SHP77 (cell line): Measurements from ENCODE around the gene ECSIT.

Experiments
- DNase-seq, 2 experiments: peaks; one replicate each; lab custom pipeline; 2025; lab: John Stamatoyannopoulos, UW

The ECSIT gene

DNA sequence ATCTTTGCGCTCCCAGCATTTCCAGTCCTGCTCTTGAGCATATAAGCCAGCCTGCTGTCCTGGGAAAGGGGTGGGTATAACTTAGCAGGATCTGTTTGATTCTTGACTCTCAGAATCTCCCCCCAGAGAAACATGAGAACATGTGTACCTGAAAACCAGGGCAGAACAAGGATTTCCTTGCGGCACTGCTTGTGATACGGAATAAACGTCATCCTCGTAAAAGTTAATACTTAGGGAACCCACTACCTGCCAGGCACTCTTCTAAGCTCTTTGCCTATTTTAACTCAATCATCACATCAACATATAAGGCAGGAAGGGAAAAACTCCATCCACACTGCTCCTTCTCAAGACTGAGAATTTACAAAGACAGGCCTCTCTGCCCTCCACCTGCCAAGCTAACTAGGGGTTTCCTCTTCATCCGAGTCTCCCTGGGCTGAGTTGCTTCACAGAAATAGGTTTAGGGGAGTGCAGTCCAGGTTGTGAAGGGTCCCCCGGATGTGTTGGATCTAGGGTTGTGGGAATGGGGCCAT, 24.4 kb downstream of the ECSIT start:
- no peak for DNase-seq

DNA sequence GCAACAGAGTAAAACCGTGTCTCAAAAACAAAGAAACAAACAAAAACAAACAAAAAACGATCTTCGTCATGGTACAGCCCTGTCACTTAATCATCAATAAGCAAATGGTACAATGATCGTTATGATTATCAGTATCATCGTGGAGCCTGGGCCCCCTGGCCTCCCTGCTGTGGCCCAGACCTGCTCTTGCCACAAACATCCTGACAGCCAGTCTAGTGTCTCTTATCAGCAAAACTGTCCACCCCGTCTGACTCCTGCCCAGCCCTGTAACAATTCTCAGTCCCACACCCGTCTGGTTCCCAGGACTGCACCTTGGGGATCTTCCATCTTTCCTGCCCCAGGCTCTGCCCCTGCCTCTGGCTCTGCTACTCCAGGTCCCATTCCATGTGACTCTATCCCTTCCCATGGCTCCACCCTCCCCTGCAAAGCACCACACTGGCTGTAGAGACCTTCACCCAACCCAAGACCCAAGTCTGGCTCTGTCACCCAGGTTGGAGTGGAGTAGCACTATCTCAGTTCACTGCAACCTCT, 29.0 kb downstream of the ECSIT start:
- DNase-seq: no peak

DNA sequence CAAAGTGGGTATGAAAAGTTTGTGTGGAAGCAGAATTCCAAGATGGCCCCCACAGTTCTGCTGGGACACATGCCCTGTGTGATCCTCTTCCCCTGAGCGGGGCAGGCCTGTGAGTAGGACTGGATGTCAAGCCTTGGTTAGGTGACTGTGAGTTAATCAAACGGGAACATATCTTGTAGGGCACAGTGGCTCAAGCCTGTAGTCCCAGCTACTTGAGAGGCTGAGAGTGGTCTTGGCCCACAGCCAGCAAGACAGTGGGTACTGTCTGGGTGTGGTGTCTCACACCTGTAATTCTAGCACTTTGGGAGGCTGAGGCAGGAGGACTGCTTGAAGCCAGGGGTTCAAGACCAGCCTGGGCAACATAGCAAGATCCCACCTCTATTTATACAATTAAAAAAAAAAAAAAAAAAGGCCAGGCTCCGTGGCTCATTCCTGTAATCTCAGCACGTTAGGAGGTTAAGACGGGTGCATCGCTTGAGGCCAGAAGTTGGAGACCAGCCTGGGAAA, 29.7 kb downstream of the ECSIT start:
- DNase-seq: no peak

DNA sequence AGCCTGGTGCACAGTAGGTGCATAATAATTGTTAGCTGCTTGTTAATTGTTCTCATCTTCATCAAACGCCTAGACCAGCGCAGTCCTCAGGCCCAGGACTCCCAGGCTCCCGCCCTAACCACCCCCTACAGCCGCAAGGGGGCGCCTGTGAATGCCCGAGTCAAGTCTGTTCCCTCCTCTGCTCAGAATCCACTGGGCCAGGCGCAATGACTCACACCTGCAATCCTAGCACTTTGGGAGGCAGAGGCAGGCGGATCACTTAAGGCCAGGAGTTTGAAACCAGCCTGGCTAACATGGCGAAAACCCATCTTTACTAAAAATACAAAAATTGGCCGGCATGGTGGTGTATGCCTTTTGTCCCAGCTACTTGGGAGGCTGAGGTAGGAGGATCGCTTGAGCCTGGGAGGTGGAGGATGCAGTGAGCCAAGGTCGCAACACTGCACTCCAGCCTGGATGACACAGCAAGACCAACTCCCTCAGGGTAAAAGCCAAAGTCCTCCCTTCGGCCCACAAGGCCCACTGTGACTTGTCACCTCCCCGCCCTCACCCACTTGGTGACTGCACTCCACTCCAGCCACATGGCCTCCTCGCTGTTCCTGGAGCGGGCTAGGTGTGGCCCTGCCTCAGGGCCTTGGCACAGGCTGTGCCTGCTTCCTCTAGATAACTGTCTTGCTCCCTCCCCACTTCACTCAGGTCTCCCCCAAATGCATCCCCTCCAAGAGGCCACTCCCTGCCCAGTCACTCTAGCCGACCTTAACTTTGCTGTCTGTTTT, 32.4 kb downstream of the ECSIT start:
- DNase-seq: peak; percentile 38 to 59

DNA sequence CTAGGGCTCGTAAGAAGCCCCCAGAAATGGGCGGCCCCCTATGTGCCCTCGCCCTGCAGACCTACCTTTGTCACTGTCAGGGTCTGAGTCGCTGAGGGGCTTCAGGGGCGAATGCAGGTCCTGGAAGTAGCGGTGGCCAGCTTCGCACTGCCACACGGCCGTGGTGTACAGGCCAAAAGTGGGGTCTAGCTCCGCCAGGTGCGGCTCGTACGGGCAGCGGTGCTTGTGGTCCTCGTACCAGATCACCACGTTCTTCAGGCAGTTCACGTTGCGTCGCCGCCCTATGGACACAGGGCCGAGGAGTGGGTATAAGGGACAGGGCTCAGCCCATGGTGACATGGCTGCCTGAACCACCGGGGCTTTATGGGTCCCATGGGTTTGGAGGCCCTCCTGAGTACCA, 33.0 kb downstream of the ECSIT start:
- no peak for DNase-seq

DNA sequence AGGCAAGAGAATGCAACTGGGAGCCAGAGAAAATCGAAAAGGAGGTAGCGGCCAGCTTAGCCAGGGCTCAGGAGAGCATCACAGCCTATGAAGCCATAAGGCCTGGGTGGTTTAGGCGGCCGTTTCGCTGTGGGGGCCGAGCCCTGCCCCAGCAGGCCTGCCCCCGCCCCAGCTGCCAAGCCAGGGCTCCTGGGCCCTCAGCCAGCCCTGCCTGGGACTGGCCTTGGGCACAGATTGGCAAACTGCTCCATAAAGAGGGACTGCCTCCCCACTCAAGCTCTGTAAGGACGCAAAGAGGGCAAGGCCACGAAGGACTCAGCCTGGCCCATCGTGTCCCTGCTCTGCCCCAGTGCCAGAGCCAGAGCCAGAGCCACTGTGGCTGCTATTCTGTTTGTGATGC, 33.5 kb downstream of the ECSIT start:
- DNase-seq: no peak

DNA sequence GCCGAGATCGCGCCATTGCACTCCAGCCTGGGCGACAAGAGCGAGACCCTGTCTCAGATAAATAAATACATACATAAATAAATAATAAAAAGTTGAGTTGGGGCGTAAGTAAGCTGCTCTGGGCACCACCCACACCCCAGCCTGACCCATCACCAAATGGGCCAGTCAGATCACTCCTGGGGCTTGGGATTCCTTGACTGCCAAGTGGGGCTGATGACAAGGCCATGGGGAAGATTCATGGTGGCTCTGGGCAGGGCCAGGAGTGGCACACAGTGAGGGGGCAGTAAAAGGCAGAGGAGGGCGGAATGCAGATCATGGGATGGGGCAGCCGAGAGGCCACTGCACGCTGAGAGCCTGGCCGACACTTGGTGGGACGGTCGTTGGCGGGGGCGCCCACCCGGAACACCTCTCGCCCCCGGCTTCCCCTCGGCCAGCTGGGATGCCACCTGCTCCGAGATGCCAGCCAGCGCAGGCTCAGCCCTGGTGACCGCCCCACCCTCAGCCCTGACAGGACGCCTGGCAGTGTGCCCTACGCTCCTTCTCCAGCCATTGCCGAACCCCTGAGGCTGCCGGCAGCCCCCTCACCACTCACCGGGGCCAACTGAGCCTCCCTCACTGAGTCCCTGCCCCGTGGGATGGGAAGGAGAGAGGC, 34.2 kb downstream of the ECSIT start:
- DNase-seq: no peak

DNA sequence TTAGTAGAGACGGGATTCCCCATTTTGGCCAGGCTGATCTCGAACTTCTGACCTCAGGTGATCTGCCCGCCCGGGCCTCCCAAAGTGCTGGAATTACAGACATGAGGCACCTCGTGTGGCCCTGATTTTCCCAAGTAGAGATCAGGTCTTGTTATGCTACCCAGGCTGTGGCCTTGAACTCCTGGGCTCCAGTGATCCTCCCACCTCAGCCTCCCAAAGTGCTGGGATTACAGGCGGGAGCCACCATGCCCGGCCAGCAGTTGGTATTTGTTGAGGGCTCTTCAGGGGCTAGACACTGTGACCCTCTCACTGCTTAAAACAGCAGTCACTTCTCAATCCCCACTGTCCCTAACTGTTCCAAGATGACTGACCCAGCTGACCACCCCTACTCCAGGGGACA, 39.6 kb downstream of the ECSIT start:
- DNase-seq: no peak

DNA sequence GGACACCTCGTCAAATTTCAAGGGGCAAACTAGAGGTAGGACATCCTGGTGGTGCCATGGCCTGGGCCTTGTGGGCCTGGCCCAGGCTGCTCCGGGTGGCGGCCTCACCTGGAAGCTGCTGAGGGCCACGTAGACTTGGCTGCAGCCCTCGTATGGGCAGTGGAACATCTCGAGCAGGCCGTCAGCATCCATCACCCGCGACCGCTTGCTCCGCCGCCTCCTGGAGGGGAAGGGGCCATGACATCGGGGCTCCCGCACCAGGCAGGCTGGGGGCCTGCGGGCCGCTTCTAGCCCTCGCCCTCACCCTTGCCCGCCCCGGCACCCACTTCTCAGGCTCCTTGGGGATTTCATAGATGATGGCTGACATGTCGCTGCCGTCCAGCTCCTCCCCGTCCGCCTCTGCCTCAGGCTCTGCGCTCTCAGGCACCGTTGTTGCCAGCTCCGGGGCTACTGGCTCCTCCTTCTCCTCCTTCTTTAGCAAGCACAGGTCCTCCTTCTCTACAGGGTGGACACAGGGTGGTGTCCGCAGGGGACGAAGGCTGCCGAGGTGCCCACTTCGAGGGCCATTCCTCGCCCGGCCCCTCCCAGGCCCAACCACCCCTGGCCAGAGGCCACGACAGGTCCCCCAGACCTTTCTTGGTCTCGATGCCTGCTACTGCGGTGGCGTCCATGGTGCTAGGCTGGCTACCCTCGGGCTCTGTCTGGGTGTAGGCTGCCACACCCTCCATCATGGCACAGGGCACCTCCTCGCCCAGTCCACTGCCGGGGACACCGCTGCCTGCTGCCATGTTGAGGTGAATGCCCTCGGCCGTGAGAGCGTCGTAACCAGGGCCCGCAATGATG, 42.1 kb downstream of the ECSIT start:
- DNase-seq: no peak

DNA sequence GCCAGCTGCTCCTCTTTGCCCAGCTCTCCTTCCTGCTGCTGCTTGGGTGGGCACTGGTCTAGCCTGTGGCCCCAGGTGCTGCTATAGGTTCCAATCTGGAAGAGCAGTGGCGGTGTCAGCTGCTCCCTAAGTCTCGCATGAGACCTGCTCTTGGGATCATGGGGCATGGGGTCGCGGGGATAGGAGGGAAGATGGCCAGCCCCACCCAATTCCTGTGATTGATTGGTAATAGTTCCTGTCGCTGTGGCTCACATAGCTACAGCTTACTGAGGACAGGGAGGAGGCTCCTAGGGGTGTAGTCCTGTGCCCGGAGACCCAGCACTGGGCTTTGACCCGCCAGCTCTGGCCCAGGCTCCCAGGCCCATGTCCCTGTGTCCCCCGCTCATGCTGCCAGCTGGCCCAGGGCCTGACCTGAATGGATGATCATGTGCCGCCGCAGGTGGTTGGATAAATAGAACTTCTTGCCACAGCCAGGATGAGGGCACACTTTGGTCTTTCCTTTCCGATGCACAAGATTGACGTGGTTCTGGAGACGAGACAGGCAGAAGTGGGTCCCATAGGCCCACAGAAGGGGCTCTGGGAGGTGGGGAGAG, 43.6 kb downstream of the ECSIT start:
- DNase-seq: no peak

DNA sequence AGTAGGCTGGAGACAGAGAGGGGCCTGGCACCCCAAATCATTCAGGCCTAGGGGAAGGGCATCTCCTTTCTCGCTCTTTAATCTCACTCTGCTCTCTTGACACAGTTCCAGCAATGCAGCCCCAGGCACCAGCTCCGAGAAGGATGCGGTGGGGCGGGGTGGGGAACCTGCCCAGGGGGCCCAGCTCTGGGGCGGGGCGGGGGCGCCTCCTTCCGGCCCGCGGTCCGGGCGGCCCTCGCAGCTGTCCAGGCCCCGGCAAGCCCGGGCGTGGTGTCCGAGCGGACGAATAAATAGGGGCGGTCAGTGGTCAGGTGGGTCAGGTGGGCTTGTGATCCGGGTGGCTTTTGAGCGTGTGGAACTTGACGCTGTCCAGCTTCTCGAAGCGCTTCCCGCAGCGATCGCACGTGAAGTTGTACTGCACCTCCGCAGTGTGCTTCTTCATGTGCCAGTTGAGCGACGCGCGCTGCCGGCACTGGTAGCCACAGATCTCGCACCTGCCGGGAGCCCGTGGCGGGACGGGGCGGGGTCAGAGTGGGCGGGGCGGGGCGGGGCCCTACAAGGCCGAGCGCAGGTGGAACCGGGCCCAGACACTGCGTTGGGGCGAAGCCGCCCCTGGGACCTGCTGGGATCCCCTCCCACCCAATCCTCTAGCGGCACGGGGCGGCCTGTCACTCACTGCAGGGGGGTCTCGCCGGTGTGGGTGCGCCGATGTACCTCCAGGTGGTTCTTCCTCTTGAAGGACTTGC, 45.4 kb downstream of the ECSIT start:
- DNase-seq: no peak

DNA sequence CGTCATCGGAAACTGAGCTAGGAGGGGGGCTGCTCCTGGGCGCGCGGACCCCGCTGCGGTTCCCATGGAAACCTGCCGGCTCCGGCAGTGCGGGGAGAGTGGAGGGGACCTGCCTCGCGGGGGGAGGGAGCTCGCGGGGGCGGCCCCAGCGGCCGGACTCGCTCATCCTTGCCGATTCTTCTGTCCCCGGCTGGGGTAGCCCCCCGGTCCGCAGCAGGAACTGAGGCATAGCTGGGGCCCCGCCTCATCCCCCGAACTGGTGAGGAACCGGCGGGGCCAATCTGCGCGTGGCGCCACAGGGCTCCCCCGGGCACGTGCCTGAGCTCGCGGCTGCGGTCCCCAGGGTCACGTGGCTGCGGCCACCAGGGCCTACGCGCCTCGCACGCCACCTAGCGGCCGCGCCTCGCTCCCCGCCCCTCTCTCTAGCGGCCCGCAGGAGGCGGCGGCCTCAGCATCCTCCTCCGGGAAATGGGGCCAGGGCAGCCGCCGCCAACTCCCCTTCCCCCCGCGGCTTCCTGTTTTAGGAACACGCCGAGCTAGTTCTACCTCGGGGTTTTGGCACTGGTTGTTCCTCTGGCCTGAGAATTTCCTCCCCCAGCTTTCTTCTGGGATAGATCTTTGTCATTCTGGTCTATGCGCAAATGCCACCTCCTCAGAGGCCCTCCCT, 46.4 kb downstream of the ECSIT start:
- peak; percentile 68 to 87 for DNase-seq

DNA sequence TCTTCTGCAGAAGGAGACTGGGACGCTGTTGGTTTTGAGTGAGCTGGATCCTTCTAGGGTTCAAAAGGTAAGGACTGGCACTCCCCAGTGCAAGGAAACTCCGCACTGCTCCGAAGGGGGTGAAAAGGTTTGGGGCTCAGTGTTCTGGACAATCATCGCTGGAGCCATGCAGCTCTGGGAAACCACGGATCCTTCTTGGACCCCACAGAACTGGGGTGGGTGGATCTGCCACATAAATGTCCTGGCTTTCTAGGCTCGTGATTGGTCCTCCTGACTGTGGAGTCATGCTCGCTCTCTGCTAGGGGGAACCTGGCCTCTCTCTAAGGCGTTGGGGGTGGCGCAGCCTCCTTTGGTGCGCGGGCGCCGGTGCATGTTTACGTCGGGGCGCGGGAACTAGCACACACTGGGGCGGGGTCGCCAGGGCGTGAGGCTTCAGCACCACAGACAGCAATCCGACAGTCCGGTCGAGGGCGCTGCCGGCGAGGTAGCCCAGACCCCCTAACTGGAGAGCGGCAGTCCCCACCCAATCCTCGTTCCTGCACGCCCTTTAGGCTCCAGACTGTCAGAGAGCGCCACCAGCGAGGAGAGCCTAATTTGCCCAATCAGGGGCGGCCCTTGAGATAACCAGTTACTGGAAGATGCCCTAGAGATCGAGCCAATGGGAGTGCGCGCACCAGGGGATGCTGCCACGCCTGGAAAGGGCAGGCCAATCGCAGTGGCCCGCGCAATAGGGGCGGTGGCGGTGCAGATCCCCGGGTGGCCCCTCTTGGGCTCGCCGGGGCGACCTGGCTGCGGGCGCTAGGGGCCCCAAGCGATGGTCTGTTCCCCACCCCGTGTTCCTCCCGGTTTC, 47.2 kb downstream of the ECSIT start:
- DNase-seq: peak; percentile 93 to 94

DNA sequence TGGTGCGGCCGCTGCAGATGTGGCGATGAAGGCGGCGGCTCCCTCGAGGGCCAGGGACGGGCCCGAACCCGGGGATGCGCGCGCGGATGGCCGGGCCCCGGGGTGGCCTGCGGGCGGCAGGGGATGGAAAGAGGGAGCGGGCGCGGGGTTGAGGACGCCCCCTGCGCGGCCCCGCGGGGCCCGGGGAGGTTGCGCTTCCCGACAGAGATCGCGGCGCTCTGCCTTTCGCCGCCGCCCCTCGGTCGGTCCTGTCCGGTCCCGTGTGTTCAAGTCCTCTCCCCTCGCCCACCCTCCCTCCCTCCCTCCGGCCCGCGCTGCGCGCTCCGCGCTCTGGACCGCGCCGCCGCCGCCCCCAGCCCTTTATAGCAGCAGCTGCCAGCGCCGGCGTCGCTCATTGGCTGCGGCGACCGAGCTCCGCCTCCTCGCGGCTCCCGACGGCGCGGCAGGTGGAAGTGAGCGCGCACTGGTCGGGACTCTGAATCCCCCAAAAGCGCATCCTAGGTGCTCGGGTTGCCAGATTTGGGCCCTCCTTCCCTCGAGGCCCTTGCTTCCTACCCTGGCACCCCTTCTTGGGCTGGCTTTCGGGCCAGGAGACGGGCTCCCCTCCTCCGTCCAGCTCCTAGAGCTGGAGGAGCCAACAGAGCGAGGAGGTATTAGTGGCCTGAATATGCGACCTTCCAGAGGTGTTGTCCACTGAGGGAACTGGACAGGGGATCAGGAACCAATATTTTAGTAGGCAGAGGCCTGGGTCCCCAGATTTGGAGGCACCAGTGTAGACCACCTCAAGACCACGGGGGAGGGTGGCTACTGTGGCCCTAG, 48.0 kb downstream of the ECSIT start, which contains the start of gene ELAVL3:
TSS of gene ELAVL3 (minus strand) at position 332 of the 819 bp plus-strand sequence. CDS start 438 bp downstream, outside the sequence.
- peak; percentile 43 to 69 for DNase-seq

DNA sequence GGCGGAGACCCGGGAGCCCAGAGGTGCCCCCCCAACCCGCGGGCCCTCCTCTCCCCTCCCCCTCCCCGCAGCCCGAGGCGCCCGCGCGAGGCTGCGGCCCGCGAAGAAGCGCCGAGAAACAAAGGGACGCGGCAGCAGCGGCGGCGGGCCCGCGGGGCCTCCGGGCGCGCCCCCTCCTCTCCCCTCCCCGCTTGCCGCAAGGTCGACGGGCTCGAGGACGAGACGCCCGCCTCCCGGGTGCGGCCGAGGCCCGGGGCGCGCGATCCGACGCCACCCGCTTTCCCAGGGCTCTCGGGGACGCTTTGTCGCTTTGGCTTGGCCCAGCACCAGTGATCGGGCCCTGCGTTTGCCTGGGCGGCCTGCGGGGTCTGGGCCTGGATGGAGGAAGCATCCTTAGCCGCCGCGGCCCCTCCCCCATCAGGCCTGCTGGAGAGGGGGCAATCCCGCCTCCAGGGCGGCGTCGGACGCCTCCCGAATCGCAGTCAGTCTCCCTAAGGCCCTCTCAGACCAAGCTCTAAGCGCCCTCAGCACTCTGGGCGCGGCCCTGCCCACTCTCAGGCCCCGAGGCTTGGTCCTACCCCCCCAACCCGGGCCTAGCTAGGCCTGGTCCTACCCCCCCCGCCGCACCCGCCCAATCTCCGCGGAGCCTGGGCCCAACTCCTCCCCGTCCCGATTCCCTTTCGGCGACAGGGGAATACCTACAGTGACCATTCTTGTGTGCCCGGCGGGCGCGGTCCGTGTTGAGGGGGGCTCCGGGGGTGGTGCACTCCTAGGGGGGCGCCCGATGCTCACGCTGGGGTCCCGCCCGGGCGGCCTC, 48.8 kb downstream of the ECSIT start:
- DNase-seq: no peak

DNA sequence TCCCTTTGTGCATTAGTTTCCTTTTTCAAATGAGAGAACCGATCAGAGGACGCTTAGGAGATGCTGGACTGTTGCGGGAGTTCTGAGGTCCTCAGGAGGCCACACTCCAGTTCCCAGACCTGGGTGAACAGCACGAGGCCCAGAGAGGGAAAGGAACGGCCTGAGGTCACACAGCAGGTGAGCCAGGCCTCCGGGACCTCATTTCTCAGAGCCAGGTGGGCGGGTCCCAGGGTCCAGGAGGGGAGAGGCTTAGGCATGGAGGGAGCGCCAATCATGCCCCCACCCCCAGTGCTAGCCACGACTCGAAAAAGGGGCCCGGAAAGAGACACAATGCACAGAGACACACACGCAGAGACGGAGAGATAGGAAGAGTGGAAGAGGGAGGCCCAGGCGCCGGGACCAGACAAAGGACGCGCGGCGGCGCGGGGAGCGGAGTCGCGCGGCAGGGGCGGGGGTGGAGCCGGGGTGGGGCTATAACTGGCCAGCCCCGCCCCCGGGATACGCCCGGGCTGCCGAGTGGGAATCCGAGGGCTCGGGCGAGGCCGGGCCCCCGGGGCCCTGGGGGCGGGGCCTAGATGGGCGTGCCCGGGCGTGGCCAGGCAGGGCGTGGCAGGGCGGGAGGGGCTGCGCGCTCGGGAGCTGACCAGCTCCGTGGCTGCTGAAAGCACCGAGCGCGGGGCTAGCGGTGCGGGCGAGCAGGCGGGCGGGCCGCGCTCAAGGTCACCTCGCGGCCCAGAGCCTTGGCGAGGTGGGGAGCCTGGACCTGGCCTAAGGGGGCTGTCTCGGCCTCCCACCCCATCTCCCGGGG, 49.6 kb downstream of the ECSIT start:
- DNase-seq: peak; percentile 74 to 75
